NCI-H510A treated with DMSO at 0.1 percent for 48 hours (cell line): ENCODE results near the gene C6orf120.
"Not testable (repeated sequence)": the region's sequence is repeated elsewhere in the genome, so short reads cannot be mapped to it uniquely, and the experiment has no call there.

ENCODE experiments used
- DNase-seq: peaks from one replicate; lab custom pipeline; 2025; lab: John Stamatoyannopoulos, UW

The C6orf120 gene

DNA sequence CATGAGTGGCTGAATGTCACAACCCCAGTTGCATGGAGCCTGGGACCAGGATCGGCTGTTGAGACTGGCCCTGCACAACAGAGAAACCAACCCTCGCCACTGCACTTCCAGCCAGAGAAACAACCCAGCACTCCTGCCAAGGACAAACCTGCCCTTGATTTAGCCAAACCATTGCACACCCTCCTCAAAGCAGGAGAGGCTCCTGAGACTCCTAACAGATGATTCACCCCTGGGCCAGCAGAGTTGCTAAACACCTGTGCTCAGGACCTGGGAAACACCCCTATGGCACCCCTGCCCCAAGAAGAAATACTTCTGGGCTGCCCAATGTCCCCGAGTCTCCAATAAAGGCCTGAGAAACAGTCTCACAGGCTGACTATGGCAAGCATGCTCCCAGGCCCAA lies 17.9 kb upstream of the C6orf120 start:
- DNase-seq, result no peak

DNA sequence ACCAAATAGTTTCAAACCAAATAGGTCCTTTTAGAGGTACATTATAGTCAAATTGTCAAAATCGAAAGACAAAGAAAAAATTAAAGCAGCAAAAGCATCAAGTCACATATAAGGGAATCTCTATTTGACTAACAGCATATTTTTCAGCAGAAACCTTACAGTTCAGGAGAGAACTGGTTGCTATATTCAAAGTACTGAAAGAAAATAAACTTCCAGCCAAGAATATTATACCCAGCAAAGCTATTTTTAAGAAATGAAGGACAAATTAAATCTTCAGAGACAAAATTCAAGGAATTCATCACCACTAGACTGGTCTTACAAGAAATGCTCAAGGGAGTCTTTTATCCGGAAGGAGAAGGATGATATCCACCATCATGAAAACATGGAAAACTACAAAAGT lies 16.1 kb upstream of the C6orf120 start:
- no peak for DNase-seq

DNA sequence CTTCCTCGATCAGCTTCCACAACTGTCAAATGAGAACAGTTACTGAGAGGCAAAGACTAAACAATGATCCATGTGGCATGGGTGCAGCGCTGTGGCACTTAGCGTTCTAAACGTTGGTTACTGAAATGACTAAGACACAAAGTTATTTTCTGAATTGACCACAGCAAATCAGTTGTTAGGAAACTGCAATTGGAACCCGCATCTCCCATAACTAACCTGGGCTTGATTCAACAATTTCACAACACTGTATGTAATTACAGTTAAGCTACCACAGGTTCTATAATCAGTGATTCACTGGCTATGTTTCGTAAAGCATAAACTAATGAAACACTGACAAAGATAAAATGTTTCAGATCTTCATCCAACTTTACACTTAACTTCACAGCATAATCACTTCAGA lies 12.6 kb upstream of the C6orf120 start:
- no peak for DNase-seq

DNA sequence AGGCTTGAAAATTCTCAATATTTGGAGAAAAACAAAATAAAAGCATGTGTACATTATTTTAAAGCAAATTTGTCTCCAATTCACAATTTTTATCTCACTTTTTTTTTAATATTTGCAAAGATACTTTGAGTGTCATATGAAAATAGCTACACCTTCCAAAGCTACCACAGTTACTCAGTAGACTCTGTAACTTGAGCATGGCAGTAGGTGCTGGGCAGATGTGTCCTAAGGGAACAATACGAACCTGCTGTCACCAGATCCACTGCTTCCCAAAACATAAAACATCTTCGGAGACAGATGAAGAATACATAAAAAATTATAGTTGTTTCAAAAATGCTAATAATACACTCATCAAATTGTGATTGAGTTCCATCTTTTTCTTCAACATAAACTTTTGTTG lies 10.7 kb upstream of the C6orf120 start:
- DNase-seq, result no peak

DNA sequence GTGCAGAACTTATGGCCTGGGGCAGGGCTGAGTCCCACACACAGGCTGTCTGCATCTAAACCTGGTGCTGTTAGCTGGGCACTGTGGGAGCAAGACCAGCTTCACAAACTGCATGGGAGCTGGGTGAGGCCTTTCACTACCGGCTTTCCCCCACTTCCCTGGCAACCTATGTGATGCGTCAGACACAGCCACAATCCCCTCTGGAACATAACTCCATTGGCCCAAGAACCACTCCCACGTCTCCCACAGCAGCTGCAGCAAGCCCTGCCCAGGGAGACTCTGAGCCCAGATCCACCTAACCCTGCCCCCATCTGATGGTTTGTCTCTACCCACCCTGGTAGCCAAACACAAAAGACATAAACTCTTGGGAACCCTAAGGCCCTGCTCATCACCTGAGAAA lies 9.4 kb upstream of the C6orf120 start:
- no peak for DNase-seq

DNA sequence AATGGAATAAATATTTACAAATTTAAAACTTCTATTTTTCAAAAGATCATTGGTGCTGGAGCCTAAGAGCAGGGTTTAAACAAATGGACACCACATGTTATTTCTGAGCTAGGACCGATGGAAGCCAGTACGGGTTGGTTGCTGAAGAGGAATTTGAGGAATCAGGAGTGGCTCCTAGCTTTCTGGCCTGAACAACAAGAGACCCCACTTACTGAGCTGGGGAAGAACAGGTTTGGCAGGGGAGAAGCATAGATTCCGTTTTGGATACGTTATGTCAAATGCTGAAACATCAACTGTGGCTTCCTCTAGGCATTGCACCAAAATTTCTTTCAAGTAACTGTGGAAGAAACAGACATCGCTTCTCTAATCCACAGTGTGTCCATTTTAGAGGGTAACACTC lies 6.8 kb upstream of the C6orf120 start:
- DNase-seq, result no peak

DNA sequence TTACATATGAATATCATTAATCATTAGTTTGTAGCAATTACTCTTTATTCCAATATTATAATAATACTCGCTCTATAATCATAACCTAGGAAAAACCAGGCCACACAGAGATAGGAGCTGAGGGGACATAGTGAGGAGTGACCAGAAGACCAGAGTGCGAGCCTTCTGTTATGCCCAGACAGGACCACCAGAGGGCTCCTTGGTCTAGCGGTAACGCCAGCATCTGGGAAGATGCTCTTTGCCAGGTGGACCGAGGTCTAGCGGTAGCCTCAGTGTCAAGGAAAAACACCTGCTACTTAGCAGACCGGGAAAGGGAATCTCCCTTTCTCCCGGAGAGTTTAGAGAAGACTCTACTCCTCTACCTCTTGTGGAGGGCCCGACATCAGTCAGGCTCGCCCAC lies 4.8 kb upstream of the C6orf120 start:
- DNase-seq, result not testable (repeated sequence)

DNA sequence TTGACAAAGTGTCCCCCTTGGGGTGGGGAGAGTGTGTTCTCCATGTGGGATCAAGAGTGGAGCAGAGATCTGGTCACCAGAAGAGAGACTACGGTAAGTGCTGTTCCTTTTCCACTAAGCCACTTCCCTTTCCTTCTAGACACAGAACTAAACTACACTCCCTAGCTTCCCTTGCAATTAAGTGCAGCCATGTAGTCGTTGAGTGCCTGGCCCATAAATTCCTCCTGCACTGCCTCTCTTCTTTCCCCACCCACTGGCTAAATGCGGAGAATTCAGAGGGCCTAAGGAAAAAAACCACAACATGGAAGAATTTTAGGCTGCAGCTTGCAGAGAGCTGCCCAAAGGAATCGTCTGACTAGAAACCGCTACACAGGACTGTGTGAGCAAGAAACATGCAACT lies 1.6 kb upstream of the C6orf120 start:
- DNase-seq, result no peak

DNA sequence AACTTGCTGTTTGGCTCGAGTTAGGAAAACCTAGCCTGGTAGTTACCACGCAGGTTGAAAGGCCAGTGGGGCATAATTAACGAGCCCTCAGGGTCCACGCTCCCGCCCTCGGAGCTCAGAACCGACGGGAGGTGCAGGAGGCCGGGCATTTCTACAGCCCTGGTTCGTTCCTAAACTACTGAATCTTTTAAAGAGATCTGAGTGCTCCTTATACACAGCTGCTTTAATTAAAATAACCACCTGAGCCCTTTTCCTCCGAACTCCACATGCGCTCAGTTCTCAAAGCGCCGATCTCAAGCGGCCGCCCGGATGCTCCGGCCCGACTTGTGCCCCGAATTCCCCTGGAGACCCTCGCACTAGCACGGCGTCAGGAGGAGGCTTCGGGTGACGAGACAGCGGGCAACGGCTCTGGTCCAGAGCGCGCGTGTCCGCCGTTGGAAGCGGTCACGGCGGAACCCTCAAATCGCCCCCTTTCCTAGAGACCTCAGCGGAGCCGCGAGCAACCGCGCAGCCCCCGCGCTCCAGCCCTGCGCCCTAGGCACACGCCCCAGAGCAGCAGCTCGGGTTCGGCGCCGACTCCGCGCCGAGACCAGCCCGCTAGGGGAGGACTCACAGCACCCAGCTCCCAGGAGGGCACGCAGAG lies 494 bp upstream of the C6orf120 start:
- no peak for DNase-seq

DNA sequence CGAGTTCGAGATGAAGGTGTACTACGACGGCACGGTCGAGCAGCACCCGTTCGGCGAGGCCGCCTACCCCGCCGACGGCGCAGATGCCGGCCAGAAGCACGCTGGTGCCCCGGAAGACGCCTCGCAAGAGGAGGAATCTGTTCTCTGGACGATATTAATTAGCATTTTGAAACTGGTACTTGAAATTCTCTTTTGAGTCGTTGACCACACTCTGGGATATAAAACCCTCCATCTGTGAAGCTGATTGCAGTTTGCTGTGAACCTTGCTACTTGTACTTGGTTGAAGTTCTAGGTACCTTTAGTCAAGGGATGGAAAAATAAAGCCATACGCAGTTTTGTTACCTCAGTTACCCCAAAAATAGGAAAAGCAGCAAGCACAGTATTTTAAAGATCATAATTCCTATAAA lies 917 bp downstream of the C6orf120 start:
- DNase-seq, result no peak

DNA sequence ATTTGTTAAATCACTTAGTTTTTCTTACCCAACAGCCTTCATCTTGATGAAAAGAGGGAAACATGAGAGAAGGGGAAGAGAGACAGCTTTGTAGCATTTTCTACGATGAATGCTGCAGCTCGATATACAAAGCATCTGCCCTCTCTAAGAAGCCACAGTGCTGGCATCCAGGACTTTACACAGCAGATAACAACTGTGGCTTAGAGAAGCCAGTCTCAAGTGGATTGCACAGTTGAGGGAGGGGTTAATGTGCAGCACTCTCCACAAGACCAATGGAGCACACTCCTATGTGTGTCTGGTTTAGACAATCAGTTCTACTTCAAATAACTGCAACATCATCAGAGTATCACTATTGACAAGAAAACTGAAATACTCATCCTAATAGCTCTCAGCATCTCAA lies 5.8 kb downstream of the C6orf120 start:
- no peak for DNase-seq

DNA sequence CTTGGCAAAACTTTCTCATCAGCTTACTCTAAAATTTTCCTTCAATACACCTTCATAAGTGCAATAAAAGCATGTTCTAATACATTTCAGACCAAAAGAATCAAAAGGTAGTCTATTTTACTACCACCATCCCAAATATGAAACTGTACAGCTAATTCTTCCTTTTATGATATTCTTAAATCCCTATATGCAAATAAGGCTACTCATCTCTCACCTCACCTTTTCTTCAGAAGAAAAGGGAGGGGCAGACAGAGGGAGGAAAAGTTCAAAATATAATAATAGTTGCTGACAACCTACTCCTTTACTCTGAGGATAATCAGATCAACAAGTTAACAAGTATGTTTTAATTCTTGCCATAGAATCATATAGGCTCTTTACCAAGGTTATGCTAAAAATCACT lies 7.4 kb downstream of the C6orf120 start:
- no peak for DNase-seq

DNA sequence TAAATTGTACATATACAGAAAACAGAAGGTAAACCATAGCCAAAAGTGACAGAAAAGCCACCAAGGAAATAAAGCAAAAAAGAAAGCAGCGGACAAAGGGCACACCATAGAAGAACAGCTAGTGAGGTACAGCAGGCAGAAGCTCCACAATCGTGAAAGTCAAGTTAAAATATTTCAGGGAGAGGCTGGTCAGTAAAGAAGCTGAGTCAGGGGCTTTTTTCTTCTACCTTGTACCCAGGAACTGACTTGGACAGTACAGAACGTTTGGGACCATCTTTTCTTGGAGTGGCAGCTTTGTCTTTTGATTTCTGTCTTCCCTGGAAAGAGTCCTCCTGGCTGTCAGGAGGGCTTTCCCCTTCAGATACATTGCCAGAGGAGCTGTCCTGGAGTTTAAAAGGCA lies 8.1 kb downstream of the C6orf120 start:
- DNase-seq, result no peak

DNA sequence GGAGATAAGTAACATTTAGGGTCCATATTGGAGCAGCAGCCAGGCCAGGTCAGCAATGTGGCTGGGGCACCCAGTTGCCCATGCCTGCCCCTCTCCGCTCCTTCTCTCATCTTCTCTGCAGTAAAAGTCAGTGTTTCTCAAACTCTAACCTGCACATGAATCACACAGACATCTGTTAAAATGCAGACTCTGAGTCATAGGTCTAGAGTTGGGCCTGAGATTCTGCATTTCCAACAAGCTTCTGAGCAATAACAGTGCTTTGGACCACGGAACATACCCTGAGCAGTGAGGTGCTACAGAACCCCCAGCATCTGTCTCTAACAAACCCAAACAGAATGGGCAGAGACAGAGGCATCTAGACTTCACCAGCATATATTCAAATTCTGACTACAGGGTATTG lies 12.3 kb downstream of the C6orf120 start:
- DNase-seq, result no peak

DNA sequence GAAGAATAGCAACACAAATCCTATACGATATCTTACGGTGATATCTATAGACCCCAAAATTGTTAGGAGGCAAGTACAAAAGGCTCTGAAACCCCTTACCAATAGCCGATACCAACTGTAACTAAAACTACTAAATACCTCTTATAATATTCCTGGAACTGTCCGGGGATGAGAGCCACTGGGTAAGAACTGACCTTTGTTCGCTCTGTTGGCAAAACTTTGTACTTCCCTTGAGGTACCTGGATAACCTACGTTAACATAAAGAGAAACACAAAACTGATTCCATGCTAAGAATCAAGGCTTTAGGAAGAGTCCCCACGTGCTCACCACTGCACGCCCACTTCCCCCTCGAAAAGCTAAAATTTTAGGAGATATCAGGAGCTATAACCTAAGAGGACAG lies 12.7 kb downstream of the C6orf120 start:
- no peak for DNase-seq

DNA sequence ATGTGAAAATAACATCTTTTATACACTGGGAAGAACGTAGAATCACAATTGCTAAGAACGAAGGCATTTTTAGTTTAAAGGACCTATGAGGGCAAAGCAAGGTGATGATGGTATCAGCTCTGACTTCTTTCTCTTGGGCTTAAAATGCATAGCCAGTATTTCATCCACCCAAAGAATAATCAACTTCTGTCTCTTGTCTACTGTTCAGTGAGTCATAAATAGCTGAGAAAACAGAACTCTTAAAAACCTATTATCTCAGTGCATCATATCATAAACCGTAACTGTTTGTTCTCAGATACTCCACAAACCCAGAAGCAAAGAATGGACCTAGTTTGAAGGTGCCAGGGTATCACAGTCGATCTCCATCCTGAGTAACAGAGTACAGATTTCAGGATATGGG lies 17.2 kb downstream of the C6orf120 start:
- no peak for DNase-seq

DNA sequence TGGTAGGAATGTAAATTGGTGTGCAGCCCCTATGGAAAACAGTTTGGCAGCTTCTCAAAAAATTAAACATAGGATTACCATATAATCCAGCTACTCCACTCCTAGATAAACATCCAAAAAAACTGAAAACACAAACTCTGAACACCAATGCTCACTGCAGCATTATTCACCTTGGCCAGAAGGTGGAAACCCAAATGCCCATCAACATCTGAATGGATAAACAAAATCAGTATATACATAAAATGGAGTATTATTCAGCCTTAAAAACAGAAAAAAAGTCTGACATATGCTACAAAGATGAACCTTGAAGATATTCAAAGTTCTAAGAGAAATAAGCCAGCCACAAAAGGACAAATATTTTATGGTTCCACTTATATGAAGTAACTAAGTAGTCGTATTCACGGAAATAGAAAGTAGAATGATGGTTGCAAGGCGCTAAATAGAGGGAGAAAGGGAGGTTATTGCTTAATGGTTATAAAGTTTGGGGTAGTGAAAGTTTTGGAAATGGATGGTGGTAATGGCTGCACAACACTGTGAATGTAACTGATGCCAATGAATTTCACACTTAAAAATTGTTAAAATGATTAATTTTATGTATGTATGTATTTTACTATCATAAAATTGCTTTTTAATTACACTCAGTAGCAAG lies 18.4 kb downstream of the C6orf120 start:
- DNase-seq, result no peak

DNA sequence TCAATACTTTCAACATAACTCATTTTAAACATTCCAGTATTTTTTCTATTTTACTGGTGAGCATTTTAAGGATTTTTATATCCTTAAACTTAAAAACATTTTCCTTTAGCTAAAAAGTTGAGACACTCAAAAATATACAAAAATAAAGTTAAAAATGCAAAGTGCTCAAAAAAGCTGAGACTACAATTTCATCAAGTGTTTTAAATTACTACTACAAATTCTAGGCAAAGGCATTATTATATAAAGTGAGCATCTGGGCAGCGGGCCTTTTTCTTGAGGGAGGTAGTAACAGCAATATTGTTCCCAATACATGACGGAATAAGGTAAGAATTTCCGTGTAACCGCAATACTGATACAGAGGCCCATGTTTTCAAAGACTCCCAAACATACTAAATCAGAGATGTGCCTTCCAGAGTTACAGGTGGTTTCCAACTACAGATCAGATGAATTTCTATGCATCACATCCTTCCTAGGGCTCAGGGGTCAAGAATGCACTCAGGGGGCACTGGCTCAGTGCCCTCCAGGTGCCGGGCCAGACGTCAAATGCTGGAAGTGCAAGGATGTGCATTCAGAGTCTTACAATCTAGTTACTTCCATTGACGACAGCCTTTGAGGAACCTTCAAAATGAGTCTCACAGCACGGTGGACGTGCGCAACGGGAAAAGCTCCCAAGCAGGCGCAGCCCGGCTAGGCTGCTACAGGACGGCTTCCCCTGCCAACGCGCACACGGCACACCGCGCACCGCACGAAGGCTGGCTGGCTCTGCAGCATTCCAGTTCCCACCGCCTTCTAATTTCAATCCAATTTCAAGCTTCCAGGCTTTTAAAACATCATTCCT lies 20.7 kb downstream of the C6orf120 start:
- DNase-seq, result no peak

DNA sequence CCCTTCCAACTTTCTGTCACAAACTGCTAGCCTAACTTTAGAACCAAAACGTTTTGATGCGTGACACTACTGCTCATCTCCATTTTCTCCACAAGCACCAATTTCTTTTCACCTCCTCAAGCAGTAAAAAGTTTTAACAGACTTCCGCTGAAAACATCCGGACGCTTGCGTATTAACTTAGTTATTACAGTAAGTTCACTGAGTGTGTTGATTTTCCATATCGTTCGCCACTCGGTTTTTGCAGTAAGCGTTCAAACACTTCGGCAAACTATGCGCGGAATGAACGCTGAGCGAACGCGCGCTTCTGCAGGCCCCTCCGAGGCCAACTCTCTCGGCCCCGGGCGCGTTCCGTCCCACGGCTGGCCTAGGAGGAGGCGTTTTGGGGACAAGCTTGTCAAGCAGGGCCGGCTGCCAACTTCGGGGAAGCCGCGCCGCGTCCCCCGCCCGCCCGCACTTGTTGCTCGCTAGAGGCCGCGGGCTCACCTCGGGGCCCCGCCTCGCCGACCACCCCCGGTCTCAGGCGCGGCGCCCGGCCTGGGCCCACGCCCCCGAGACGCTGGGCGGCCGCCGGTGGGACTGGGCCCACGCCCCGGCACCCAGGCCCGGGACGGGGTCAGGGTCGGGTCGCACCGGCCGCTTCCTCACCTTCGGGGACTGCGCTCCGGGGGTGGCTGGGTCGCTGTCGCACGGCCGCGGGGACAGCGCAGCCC lies 21.4 kb downstream of the C6orf120 start:
- no peak for DNase-seq

DNA sequence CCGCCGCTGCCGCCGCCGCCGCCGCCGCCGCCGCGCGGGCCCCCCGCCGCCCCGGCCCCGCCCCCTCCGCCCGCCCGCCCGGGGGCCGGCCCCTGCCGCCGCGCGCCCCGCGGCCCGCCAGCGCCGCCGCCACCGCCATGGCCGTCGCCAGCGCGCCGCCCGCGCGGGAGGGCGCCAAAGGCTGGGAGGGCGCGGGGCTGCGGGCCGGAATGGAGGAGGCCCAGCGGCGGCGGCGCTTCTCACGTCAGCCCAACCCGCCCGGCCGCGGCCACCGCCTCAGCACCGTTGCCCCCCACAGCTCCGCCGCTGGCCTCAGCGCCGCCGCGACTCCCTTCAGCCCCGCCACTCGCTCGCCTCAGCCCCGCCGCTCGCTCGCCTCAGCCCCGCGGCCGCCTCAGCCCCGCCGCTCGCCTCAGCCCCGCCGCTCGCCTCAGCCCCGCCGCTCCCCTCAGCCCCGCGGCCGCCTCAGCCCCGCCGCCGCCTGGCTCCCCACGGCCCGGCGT lies 22.1 kb downstream of the C6orf120 start:
- DNase-seq, result no peak

DNA sequence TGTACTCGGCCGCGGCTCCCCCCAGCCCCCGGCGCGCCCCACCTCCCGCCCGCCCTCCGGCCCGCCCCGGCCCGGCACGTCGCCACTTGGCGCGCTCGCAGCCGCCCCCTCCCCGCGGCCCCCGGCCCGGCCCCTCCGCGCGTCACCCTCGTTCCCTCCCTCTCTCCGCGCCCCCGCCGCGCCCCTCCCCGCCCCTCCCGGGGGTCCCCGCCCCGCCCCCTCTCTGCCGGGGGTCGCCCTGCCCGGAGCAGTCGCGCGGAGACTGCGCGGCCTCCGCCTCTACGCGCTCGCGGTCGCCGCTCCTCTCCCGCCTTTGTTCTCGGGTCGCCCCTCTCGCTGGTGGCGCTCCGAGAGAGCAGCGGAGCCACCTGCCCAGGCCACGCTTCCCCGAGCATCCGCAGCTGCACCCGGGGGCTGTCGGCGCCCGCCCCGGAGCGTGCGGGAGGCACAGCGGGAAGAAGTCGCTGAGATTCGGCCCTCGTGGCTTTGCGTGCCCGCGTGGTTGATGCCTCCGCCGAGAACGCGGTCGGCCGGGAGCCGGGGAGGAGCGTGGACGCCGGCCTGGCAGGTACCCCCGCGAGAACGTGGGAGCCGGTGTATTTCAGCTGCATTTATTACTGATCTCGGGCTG lies 22.7 kb downstream of the C6orf120 start, which contains the start of gene PHF10:
PHF10 (minus strand) TSS at position 7 of the 631 bp plus-strand sequence. CDS start 569 bp downstream, outside the sequence.
- peak; percentile 30 for DNase-seq
